Renal cortex interstitium (tissue), 11 donors: ENCODE data around the gene KIAA1614. TPM values are rescaled to one million over a fixed set of nuclear protein-coding genes. Genes with fewer than 3 reads are reported as not detected.

Source experiments
- DNase-seq, 11 donors: peaks; one replicate each; pipeline ENCODE4 v3.0.0-alpha.2; 2013; ENCODE audit warnings: low read depth in 9 of 11, low spot score in 4 of 11; ENCODE audit errors: extremely low read depth in 1 of 11
- polyA plus RNA-seq, 3 donors: library from polyadenylated mRNA; unstranded; fragments of 120-200 nt; gene quantifications; one replicate each; pipeline ENCODE4 v1.2.1, GENCODE V29; 2013; ENCODE audit not compliant: insufficient read length in 3 of 3

Gene KIAA1614
- polyA plus RNA-seq, 3 donors = 5.8 to 10.6 (median 7.5) TPM

GRCh38 chr1:180901076-180901990, 11.4 kb upstream of the KIAA1614 start:
- no peak for DNase-seq

- DNase-seq = no peak
Observed at GRCh38 chr1:180902541-180902940, 10.2 kb upstream of the KIAA1614 start.

GRCh38 chr1:180905927-180906326, 6.8 kb upstream of the KIAA1614 start:
- no peak for DNase-seq

GRCh38 chr1:180906511-180906910, 6.2 kb upstream of the KIAA1614 start:
- DNase-seq = no peak

- DNase-seq = no peak
Observed at GRCh38 chr1:180907313-180908055, 5.2 kb upstream of the KIAA1614 start.

- DNase-seq = no peak
Observed at GRCh38 chr1:180908074-180908765, 4.5 kb upstream of the KIAA1614 start.

- DNase-seq = no peak
Observed at GRCh38 chr1:180909005-180909414, 3.7 kb upstream of the KIAA1614 start.

GRCh38 chr1:180909462-180909976, 3.2 kb upstream of the KIAA1614 start:
- DNase-seq = peak in 4 of 11 donors; percentile 22 to 54 (median 43)

- no peak for DNase-seq
Observed at GRCh38 chr1:180911640-180912191, 981 bp upstream of the KIAA1614 start.

GRCh38 chr1:180912211-180912800, 391 bp upstream of the KIAA1614 start:
- DNase-seq = peak in 4 of 11 donors; percentile 40 to 55 (median 48)

- DNase-seq = no peak
Observed at GRCh38 chr1:180915426-180915965, 2.8 kb downstream of the KIAA1614 start.

GRCh38 chr1:180916012-180916770, 3.5 kb downstream of the KIAA1614 start:
- no peak for DNase-seq

GRCh38 chr1:180916771-180917170, 4.1 kb downstream of the KIAA1614 start:
- DNase-seq = no peak

- DNase-seq = no peak
Observed at GRCh38 chr1:180917306-180918065, 4.8 kb downstream of the KIAA1614 start.

GRCh38 chr1:180918519-180918918, 5.8 kb downstream of the KIAA1614 start:
- DNase-seq = no peak

GRCh38 chr1:180919183-180919700, 6.5 kb downstream of the KIAA1614 start:
- DNase-seq = no peak

- no peak for DNase-seq
Observed at GRCh38 chr1:180920193-180920592, 7.5 kb downstream of the KIAA1614 start.
